ENCODE data around the gene GALE.

The GALE gene

GRCh38 chr1:23768733-23769132, 31.8 kb downstream of the GALE start:
- no peak for TF ChIP-seq CTCF (conservative IDR thresholded peaks at IDR 0.05; ENCODE audit: low read length)
- no peak for TF ChIP-seq EZH2phosphoT487 (IDR thresholded peaks at IDR 0.05; ENCODE audit: borderline replicate concordance)
- Histone ChIP-seq H3K36me3 (ENCODE audit: insufficient read depth, low read length) (no peaks in the 10 kb centered on the region), H3K9ac (ENCODE audit: low read depth, low read length, poor library complexity, severe bottlenecking) (no peak overlapping the region), H3K79me2 (ENCODE audit: insufficient read depth, low read length) (no peaks in the 10 kb centered on the region), H4K20me1 (ENCODE audit: insufficient read depth, low read length, poor library complexity, severe bottlenecking) (no peaks in the 10 kb centered on the region), H2AFZ (ENCODE audit: low read length) (no peak overlapping the region), H3F3A (ENCODE audit: low read depth) (no peaks in the 10 kb centered on the region), H3K9me3 (ENCODE audit: insufficient read depth, low read depth, low read length) (no peaks in the 10 kb centered on the region), H3K9me2 (replicated peaks; ENCODE audit: low read depth, low read length) (no peaks in the 10 kb centered on the region), H3K4me3 (ENCODE audit: low read length, poor library complexity, severe bottlenecking) (no peak overlapping the region), H3K4me2 (ENCODE audit: low read depth, low read length, poor library complexity, severe bottlenecking) (no peak overlapping the region), H3K27me3 (ENCODE audit: insufficient read depth, low read length, poor library complexity, severe bottlenecking) (no peaks in the 10 kb centered on the region), H3K4me1 (ENCODE audit: insufficient read depth, low read length, poor library complexity, severe bottlenecking) (no peaks in the 10 kb centered on the region)

GRCh38 chr1:23763041-23763577, 37.4 kb downstream of the GALE start:
- peaks cover 34% of the 10 kb centered on the region; the same call in 1 of the 2 replicates for H3K36me3 ChIP-seq (ENCODE audit: insufficient read depth, low read length)
- 0 out of 2 replicates have a peak, but pooled peaks cover 4% of the 10 kb centered on the region for H3K79me2 ChIP-seq (ENCODE audit: insufficient read depth, low read length)
- H3K9me3 ChIP-seq (ENCODE audit: insufficient read depth, low read depth, low read length), result no peaks in the 10 kb centered on the region
- H3K9ac ChIP-seq (ENCODE audit: low read depth, low read length, poor library complexity, severe bottlenecking), result no peak overlapping the region
- no peaks in the 10 kb centered on the region for H3K27me3 ChIP-seq (ENCODE audit: insufficient read depth, low read length, poor library complexity, severe bottlenecking)
- no peak overlapping the region for H3K4me2 ChIP-seq (ENCODE audit: low read depth, low read length, poor library complexity, severe bottlenecking)
- no peaks in the 10 kb centered on the region; the same call in 1 of the 2 replicates for H3F3A ChIP-seq (ENCODE audit: low read depth)
- H3K9me2 ChIP-seq (replicated peaks; ENCODE audit: low read depth, low read length), result no peaks in the 10 kb centered on the region
- H4K20me1 ChIP-seq (ENCODE audit: insufficient read depth, low read length, poor library complexity, severe bottlenecking), result no peaks in the 10 kb centered on the region
- no peak overlapping the region for H3K4me3 ChIP-seq (ENCODE audit: low read length, poor library complexity, severe bottlenecking)
- TF ChIP-seq EZH2phosphoT487 (IDR thresholded peaks at IDR 0.05; ENCODE audit: borderline replicate concordance) (no peak), CTCF (conservative IDR thresholded peaks at IDR 0.05; ENCODE audit: low read length) (no peak)
- no peak overlapping the region for H2AFZ ChIP-seq (ENCODE audit: low read length)
- no peaks in the 10 kb centered on the region for H3K4me1 ChIP-seq (ENCODE audit: insufficient read depth, low read length, poor library complexity, severe bottlenecking)

GRCh38 chr1:23759277-23759676, 41.3 kb downstream of the GALE start:
- Histone ChIP-seq H3K4me1 (ENCODE audit: insufficient read depth, low read length, poor library complexity, severe bottlenecking) (no peaks in the 10 kb centered on the region), H2AFZ (ENCODE audit: low read length) (no peak overlapping the region), H3K36me3 (ENCODE audit: insufficient read depth, low read length) (peaks cover 66% of the 10 kb centered on the region; the same call in 1 of the 2 replicates), H3K79me2 (ENCODE audit: insufficient read depth, low read length) (0 out of 2 replicates have a peak, but pooled peaks cover 4% of the 10 kb centered on the region), H3K4me3 (ENCODE audit: low read length, poor library complexity, severe bottlenecking) (no peak overlapping the region), H3F3A (ENCODE audit: low read depth) (no peaks in the 10 kb centered on the region; the same call in 1 of the 2 replicates), H3K9ac (ENCODE audit: low read depth, low read length, poor library complexity, severe bottlenecking) (no peak overlapping the region), H3K27me3 (ENCODE audit: insufficient read depth, low read length, poor library complexity, severe bottlenecking) (no peaks in the 10 kb centered on the region), H3K9me3 (ENCODE audit: insufficient read depth, low read depth, low read length) (no peaks in the 10 kb centered on the region), H3K4me2 (ENCODE audit: low read depth, low read length, poor library complexity, severe bottlenecking) (no peak overlapping the region), H3K9me2 (replicated peaks; ENCODE audit: low read depth, low read length) (no peaks in the 10 kb centered on the region), H4K20me1 (ENCODE audit: insufficient read depth, low read length, poor library complexity, severe bottlenecking) (no peaks in the 10 kb centered on the region)
- no peak for TF ChIP-seq EZH2phosphoT487 (IDR thresholded peaks at IDR 0.05; ENCODE audit: borderline replicate concordance)
- no peak for TF ChIP-seq CTCF (conservative IDR thresholded peaks at IDR 0.05; ENCODE audit: low read length)

All from Loucy (cell line).